HG02571 (cell line): ENCODE results near the gene LILRA5.
"Not testable (repeated sequence)": the region's sequence is repeated elsewhere in the genome, so short reads cannot be mapped to it uniquely, and the experiment has no call there.

Experiments
- ATAC-seq: cut with Tn5 transposase; IDR thresholded peaks from one replicate; pipeline ENCODE4 v1.9.1; 2021; ENCODE audit warnings: mild to moderate bottlenecking, moderate library complexity; ENCODE audit not compliant: unreplicated experiment

The LILRA5 gene

DNA sequence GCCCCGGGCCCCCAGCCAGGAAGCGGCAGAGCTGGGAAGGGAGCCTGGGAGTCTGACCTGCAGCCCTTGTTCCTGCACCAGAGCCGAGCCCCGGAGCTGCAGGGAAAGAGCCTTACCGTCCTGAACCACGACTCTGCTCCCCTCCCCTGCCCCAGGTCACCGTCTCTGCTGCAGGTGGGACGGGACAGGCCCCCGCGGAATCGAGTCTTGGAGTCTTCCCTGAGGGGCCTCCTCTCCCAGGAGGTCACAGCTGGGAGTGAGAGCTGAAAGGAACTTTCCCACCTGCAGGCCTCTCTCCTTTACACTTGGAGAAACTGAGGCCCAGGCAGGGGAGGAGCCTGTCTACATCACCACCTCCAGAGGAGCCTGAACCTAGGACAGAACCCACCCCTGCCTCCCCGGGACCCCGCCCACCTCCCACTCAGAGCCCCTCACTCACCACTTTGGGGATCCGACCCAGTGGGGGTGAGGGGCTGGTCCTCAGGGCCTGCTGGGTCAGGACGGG is 35.8 kb downstream of the LILRA5 start:
- ATAC-seq: not testable (repeated sequence)

DNA sequence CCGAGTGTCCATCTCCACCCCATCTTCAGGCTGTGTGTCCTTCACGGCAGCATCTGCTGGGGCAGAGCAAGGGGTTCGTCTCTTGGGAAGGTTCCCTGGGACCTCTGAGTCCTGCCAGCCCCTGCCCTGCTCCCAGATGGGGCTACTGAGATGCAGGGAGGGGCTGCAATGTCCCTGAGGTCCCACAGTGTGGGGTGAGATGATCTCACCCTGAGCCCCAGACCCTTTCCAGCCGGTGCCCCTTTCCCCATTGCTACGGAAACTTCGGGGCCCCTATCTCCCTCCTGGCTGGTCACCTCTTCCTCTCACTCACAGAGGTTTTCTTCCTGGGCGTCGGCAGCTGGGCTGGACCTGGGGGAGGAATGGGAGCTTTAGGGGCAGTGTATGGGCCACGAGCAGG is 37.0 kb downstream of the LILRA5 start:
- no peak for ATAC-seq

DNA sequence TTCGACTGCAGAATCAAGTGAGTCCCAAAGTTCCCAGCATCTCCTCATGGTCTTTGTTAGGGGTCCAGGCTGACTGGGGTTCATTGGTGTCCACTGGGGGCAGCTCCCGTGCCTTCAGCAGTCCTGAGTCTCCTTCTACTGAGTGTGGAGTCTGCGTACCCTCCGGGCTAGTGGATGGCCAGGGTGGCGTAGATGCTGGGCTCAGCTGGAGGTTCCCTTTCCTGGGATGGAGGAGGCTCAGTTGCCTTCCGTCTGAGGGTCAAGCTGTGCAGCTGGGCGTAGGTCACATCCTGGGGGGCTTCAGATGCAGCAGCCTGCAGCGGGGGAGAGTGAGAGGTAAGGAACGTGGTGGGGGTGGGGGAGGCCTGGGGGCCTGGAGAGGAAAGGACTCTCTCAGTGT is 38.5 kb downstream of the LILRA5 start:
- not testable (repeated sequence) for ATAC-seq

DNA sequence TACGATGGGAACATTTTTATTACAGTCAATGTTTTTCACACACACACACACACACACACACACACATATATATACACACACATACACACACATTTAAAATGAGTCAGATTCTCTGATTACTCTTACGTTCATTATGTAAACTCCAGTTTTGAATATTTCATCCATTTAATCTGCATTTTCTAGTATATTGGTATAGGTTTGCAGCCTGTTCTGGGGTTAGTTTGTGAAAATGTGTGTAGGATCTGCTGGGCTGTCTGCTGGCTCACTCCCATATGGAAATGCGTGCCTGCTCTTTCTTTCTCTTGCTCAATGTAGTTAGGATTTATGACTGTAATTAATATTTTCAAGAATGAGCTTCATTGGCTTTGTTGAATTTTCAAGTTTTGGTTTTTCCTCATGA is 39.1 kb downstream of the LILRA5 start:
- ATAC-seq: no peak

DNA sequence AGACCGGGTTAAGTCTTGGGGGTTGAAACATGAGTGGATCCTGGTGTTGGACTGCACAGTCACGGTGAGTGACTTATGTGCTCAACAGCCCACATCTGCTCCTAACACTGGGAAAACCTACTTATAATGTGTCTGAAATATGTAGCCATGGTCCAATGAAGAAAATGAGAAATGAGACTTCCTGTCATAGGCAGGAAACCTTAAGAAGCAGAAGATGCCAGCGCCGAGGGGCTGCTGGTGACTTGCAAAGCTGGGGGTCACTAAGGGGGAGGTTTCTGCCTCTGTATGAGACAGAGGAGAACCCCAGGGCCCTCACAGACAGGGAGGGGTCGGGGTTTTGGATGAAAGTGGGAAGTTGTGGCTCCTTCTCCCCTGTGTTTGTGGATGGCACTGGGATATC is 40.8 kb downstream of the LILRA5 start:
- not testable (repeated sequence) for ATAC-seq

DNA sequence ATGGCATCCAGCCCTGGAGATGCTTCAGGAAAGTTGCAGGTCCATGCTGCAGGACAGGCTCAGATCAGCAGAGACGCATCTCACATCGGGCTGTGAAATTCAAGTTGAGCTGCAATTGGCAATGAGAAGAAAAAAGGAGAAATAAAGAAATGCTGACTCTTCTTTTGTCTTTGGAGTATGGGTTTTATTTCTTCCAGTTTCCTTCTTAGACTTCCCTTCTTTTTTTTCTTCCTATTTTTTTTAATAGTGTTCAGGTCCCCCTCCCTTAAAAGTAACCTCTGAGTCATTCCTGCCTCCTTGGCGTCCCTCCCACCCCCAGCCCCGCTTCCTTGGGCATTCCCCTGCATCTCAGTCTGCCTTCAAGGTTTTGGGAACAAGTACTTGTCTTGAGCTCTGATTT is 41.4 kb downstream of the LILRA5 start:
- not testable (repeated sequence) for ATAC-seq

DNA sequence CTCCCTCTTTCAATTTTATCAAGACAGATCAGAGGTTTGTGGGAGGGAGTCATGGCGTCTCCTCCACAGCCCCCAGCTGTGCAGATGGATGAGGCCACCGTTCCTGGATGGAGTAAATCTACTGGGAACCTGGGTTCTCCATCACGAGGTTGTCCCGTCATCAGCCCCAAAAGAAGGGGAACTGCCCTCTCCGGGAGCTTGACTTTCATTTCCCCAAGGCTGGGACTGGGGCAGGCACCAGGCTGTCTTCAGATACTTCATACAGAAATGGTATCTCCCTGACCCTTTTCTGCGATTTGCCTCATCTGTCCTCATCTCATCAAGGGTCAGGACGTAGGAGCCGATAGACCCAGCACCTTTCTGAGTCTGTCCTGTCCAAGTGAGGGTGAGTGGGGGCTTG is 41.9 kb downstream of the LILRA5 start:
- no peak for ATAC-seq

DNA sequence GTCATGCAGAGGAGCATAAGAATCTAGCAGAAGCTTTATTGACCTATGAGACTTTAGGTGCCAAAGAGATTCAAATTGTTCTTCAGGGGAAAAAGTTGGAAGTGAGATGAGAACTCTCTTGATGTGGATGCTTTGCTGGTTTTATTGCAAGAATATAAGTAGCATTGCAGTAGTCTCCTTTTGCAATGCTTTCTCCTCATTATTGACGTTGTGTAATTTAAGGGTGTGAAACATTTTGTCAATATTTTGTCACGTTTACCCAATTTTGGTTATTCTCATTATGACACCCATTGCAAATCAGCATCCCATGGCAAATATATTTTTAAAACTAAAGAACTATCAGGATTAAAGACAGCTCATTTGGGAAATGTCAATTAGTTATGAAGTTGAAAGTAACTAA is 44.0 kb downstream of the LILRA5 start:
- ATAC-seq: no peak

DNA sequence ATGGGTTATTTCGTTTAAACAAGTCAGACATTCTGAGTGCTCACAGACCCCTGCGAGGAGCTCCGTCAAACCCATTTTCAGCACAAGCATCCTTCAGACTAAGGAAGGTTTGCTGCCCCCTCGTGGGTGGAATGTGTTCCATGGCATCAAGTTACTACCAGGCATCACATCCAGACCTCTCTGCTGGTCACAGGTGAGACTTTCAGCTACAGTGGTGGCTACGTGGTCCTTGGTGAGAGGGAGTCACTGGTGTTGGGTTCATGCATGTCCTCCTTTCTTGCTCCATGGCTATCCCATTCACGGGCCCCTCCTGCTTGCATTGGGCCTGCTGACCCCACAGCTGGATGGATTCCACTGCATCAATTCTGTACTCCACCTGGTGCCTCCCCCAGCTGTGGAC is 46.8 kb downstream of the LILRA5 start:
- no peak for ATAC-seq

DNA sequence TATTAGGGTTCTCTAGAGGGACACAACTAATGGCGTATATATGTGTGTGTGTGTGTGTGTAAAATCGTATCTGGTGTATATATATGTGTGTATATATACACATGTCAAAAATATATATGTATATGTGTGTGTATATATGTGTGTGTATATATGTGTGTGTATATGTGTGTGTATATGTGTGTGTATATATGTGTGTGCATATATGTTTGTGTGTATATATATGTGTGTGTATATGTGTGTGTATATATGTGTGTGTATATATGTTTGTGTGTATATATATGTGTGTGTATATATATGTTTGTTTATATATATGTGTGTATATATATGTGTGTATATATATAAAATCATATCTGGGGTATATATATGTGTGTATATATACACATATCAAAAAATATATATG is 50.5 kb downstream of the LILRA5 start:
- no peak for ATAC-seq

DNA sequence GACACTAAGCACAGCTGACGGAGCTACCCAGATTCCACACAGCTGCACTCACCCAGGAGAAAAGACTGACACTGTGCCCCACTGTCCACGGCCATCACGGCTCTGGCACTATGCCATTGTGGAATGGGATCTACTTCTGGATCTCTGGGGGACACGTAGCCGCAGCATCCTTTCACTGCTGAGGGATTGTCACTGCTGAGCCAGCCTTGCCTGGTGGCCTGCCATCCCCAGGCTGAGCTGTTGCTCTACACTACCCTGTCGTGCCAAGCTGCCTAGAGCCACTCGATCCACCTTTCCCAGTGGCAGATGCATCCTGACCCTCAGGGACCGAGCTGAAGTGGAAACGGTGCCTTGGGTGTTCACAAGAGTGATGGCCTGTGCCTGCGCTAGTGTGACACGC is 50.9 kb downstream of the LILRA5 start:
- no peak for ATAC-seq

DNA sequence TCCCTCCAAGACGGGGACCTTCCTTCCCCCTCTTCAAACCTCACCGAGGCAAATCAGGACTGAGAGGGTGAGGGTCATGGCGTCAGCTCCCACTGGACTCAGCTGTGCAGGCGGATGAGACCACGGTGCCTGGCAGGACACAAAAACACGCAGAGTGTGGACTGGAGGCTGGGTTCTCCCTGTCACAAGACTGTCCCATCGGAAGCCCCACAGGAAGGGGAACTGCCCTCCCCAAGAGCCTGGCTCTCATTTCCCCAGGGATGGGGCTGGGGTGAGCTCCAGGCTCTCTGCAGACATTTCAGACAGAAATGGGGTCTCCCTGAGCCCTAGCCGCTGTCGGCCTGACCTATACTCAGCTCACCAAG is 55.9 kb downstream of the LILRA5 start, which contains the start of gene LILRB5:
LILRB5 (minus strand) TSS at position 158 of the 365 bp plus-strand sequence; CDS start at position 78, 80 bp downstream.
- ATAC-seq: no peak
